Breast epithelium (tissue), 3 donors: ENCODE data around the gene RELL1.

ENCODE experiments used
- CTCF ChIP-seq, 3 donors: fragments of 450-650 bp; IDR thresholded peaks; one replicate each; pipeline ENCODE4 v1.5.1; 2016 to 2017; ENCODE audit warnings: antibody characterized with exemption in 3 of 3, mild to moderate bottlenecking in 3 of 3, moderate library complexity in 3 of 3
- POLR2AphosphoS5 ChIP-seq, 3 donors: sonication (generic); formaldehyde crosslinking; IDR thresholded peaks; one replicate each; pipeline ENCODE4 v1.6.1; 2017; ENCODE audit warnings: antibody characterized with exemption in 3 of 3

- TF ChIP-seq CTCF (IDR thresholded peaks at IDR 0.05) (no peak), POLR2AphosphoS5 (IDR thresholded peaks at IDR 0.05) (no peak)
Measured at GRCh38 chr4:37723067-37723466, 36.9 kb upstream of the RELL1 start.
